ENCODE results near the gene CCDC68.

GRCh38 chr18:54942569-54942968 is 16.7 kb downstream of the CCDC68 start:
- TF ChIP-seq CTCF (conservative IDR thresholded peaks at IDR 0.05; ENCODE audit: low read length) (no peak), EZH2phosphoT487 (IDR thresholded peaks at IDR 0.05; ENCODE audit: borderline replicate concordance) (no peak)

Data from Loucy (cell line).